HG03378 (cell line): ENCODE results near the gene RAB7B.

ENCODE experiments used
- ATAC-seq: cut with Tn5 transposase; IDR thresholded peaks from one replicate; pipeline ENCODE4 v1.9.1; 2021; ENCODE audit warnings: mild to moderate bottlenecking, moderate library complexity; ENCODE audit not compliant: unreplicated experiment

The RAB7B gene

GRCh38 chr1:205950826-205951549 lies 52.2 kb downstream of the RAB7B start:
- no peak for ATAC-seq

DNA sequence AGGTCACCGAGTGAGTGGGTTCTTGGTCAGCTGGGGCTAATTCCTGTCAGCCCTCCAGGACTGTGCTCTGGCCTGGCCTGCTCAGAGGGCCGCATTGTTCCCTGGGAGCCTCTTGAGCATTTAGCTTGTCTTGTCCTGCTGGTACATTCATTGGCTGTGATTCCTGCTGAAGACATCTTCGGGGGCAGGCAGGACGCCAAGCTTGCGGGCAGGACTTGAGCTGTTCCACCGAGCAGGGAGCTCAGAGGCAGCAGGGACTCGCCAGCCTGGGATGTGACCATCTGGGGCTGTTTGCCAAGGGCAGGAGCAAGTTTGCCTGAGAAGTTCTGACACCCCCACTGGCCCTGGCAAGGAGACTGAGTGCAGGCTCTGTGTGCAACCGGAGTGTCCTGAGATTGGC lies 52.9 kb downstream of the RAB7B start:
- ATAC-seq: no peak

- ATAC-seq: no peak
Observed at GRCh38 chr1:205949753-205950152, 53.4 kb downstream of the RAB7B start.

GRCh38 chr1:205948886-205949285 lies 54.3 kb downstream of the RAB7B start:
- no peak for ATAC-seq

DNA sequence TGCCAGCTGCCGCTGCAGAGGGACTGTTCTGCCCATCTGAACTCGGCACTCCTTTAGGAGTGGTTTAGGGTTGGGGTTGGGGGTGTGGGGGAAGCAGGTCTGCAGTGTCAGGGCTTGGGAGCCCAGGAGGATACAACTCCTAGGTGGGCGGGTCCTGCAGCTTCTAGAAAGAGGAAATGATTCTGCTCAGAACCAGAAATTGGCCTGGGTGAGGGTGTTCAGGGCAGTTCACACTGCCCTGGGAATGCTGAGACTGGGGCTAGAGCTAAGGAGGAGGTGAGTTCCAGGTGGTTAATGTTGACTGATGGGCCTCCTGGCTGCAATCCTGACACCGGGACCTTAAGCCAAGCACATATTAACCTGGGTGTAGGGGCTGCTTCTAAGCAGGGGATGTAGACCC lies 55.2 kb downstream of the RAB7B start:
- no peak for ATAC-seq

GRCh38 chr1:205947024-205947423 lies 56.2 kb downstream of the RAB7B start:
- no peak for ATAC-seq

DNA sequence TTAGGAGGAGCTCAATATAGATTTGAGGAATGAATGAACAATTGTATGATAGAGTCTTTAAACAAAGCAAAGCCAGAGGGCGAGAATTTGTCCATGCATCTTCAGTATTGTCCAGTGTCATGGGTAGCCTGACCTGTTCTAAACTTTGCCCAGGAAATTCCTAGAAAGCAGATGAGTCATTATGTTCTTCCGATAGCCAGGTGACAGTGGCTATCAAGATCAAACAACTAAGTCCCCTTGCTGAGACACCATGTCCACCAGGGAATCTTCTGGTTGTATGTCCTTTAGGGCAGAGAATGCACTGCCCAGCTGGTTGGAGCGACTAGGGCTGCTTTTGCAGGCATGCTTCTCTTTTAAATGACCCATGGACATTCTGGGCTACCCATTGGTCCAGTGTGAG lies 58.1 kb downstream of the RAB7B start:
- no peak for ATAC-seq

GRCh38 chr1:205944525-205944924 lies 58.7 kb downstream of the RAB7B start:
- no peak for ATAC-seq

- no peak for ATAC-seq
Observed at GRCh38 chr1:205943245-205943644, 60.0 kb downstream of the RAB7B start, which contains the start of gene SLC26A9. Gene SLC26A9, minus strand, starts transcription at chr1:205943456. Its CDS starts 7,636 bp downstream, at chr1:205935820.

GRCh38 chr1:205942631-205943159 lies 60.5 kb downstream of the RAB7B start:
- no peak for ATAC-seq

DNA sequence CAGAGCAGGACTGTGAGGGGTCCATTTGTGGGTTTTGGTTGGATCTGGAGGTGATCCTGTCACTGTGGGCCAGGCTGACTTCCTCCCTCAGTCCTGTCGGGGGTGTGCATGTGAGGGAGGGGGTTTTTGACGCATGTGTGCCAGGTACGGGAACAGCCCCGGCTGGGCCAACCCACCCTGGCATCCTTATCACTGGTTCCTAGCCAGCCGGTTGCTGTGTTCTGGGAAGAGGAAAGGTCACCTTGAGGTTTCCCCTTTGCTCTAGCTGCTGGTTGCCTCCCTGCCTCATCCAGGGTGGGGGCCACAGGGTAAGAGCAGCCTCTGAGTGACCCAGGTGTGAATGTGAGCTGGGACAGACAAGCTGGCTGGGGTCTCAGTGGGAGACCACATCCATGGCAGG lies 62.5 kb downstream of the RAB7B start:
- no peak for ATAC-seq

DNA sequence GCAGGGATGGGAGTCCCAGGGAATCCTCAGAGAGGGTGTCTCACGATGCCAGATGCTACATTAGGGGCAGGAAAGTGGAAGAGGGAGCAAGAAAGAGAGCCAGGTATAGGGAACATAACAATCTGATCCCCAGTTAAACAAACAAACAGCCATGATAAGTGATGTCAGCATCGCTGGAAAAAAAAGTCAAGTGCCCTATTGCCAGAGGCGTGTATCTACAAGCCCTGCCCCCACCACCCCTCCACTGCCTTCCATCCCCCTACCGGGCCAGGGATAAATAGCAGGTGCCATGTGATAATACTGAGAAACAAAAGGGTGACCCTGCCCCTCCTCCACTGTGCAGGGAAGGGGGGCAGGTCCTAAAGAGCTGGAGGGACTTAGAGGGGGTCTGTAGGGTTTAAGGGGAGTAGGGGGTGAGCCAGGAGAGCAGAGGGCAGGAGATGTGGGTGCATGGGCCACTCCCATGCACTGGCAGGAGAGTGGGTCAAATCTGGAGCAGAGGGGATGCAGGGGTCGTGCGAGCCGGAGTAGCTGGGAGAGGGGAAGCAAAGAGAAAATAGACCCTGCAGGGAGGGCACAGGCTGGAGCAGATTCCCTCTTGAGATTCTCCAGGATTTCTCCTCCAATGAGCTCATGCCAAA lies 63.4 kb downstream of the RAB7B start:
- ATAC-seq: no peak

DNA sequence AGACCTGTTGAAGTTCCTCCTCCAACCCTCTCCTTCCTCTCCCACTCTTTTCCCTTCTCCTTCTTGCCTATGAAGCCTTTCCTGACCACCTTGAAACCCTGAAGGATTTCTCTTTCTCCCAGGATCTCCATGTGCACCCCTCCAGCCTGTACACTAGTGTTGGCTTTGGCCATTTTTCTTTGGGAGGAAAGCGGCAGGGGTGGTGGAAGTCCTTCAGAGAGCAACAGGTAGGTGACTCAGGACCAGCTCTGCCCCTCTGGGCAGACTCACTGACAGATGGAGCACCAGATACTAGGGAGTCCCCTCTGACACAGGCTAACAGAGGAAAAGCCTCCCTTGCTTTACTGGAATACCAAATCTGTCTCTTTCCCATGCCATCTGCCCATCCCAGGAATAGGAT lies 64.5 kb downstream of the RAB7B start:
- ATAC-seq: no peak

DNA sequence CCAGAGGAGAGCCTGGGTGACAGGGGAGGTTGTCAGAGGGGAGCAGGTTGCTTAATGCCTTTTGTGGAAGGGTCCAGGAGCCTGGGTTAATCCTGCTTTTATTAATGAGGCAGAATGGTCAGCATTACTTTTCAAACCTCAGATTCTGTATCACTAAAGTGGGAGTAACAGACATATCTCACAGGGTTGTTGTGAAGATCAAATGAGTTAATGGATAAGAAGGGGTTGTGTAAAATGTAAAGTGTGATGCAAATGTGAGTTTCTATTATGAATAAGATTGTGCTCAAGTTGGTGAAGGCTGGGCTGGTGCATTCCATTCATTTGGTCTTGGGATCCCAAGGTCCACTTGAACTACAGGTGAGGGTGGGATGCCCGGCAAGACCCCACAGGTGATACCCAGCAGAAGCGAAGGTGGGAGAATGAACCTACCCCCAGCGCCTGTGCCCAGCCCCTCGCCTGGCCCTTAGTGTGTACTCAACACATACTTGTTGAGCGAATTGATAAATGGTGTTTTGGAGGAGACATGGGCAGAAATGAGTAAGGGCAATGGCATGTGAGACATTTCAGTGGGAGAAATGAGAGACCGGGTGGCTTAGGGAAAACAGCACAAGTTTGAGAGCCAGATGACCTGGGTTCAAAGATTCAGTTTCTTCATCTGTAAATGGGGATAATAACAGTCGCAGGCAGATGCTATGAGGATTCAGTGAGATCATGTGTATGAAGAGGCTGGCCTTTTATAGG lies 66.2 kb downstream of the RAB7B start:
- ATAC-seq: no peak

GRCh38 chr1:205936311-205936710 lies 66.9 kb downstream of the RAB7B start:
- no peak for ATAC-seq

DNA sequence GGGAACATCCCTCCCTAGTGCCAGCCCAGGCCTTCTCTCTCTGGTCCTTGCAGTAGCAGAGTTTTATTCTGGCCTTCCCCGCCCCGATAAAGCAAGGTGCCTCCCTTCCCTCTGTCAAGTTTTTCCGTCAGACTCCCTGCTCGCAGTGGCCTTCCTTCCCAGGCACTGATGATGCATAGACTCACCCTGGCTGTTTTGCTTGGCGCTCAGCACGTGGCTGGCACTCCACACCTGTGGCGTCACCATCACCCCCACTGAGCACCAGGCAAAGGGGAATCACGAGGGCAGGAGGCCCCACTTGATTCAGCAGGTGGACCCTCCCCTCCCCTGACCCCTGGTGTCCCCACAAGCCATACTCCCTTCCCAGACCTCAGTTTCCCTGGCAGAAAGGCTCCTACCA lies 67.3 kb downstream of the RAB7B start:
- no peak for ATAC-seq

- no peak for ATAC-seq
Observed at GRCh38 chr1:205934788-205935187, 68.4 kb downstream of the RAB7B start.

GRCh38 chr1:205933671-205934618 lies 69.2 kb downstream of the RAB7B start:
- no peak for ATAC-seq

DNA sequence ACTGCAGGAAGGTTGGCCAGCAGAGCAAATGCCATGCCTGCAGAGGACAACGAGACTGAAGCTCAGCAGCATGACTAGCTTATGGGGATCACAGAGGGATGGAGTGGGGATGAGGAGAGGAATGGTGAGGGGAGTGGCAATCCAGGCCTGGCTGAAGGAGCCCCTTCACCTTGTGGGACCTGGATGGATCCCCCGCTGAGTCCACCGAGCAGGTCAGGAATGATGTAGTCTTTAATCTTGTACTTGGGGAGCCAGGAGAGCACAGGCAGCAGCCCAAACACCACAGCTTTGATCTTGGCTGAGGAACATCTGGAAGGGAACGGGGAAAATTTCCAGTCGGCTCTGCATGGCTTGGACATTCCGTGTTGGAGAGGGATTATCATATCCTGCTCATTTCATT lies 70.4 kb downstream of the RAB7B start:
- ATAC-seq: no peak

- no peak for ATAC-seq
Observed at GRCh38 chr1:205930799-205931281, 72.4 kb downstream of the RAB7B start.
